22Rv1 (cell line): ENCODE results near the gene C5orf52.
"Not testable (repeated sequence)": the region's sequence is repeated elsewhere in the genome, so short reads cannot be mapped to it uniquely, and the experiment has no call there.

Source experiments
- CTCF ChIP-seq: fragments of 450-650 bp; IDR thresholded peaks from 2 replicates; pipeline ENCODE4 v1.5.1; 2017; ENCODE audit warnings: mild to moderate bottlenecking
- ZFX ChIP-seq: fragments of 450-650 bp; IDR thresholded peaks from 2 replicates; pipeline ENCODE4 v1.6.1; 2017; ENCODE audit warnings: antibody characterized with exemption, borderline replicate concordance

DNA sequence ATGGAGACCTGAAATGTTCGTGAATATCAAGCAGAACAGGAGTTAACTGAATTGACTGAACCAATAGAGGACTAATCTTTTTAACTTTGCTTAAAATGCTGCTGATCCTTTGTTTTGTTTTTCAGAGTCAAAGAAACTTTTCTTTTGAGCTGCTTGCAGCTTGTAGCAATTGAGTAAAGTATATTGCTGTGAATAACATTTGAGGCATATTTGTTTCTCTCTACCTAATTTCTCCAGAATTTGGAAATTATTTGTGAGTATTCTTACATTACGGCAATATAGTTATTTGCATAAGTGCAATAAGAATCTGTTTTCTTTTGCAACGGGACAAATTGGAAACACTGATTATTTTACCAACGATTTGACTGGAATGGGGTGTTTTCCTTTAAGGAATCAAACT is 27.3 kb downstream of the C5orf52 start:
- TF ChIP-seq CTCF, ZFX: not testable (repeated sequence)
